Uterus (tissue), 2 donors: ENCODE data around the gene SP8.
"Not testable (repeated sequence)": the region's sequence is repeated elsewhere in the genome, so short reads cannot be mapped to it uniquely, and the experiment has no call there.

Source experiments
- CTCF ChIP-seq, 4 experiments: fragments of 200-600 bp in 2 of 4; fragments of 450-650 bp in 2 of 4; sonication (generic) in 2 of 4; IDR thresholded peaks; one replicate each; pipeline ENCODE4 v1.5.1; 2016 to 2019; ENCODE audit warnings: antibody characterized with exemption in 4 of 4, mild to moderate bottlenecking in 2 of 4, moderate library complexity in 1 of 4
- POLR2A ChIP-seq, 2 donors: fragments of 450-650 bp; IDR thresholded peaks; one replicate each; pipeline ENCODE4 v1.6.1; 2016; ENCODE audit warnings: antibody characterized with exemption in 2 of 2, mild to moderate bottlenecking in 1 of 2, moderate library complexity in 1 of 2

DNA sequence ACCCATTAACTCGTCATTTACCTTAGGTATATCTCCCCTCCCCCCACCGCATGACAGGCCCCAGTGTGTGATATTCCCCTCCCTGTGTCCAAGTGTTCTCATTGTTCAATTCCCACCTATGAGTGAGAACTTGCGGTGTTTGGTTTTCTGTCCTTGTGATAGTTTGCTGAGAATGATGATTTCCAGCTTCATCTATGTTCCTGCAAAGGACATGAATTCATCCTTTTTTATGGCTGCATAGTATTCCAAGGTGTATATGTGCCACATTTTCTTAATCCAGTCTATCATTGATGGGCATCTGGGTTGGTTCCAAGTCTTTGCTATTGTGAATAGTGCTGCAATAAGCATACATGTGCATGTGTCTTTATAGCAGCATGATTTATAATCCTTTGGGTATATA, 34.7 kb upstream of the SP8 start:
- not testable (repeated sequence) for TF ChIP-seq CTCF, POLR2A (IDR thresholded peaks at IDR 0.05)
